ENCODE data around the gene TSC22D3.

GRCh38 chrX:107700790-107701189, 74.8 kb downstream of the TSC22D3 start:
- no peak for TF ChIP-seq EZH2 (IDR thresholded peaks at IDR 0.05)
- TF ChIP-seq POLR2AphosphoS5 (IDR thresholded peaks at IDR 0.05; ENCODE audit: borderline replicate concordance, low read depth, low read length): no peak

All from SK-N-MC (cell line).